Pancreas (tissue), 10 donors: ENCODE measurements around the gene ADAMTS2. TPM values are rescaled to one million over a fixed set of nuclear protein-coding genes. Genes with fewer than 3 reads are reported as not detected.

ENCODE experiments used
- ATAC-seq, 4 donors: fragments of 200-7000 bp; cut with Tn5 transposase; one replicate each; pipeline versions ENCODE4 v1.8.0 to v1.9.1; 2020; ENCODE audit warnings: mild to moderate bottlenecking in 4 of 4, moderate library complexity in 4 of 4
- DNase-seq, 6 donors: peaks; one replicate each; pipeline ENCODE4 v3.0.0-alpha.2; 2020
- FAIRE-seq: peaks from 2 replicates; lab custom pipeline; 2012; peaks lifted over from hg19 to GRCh38; lab: Jason Lieb, UNC
- H3K27ac ChIP-seq, 4 donors: fragments of 200-600 bp; sonication (generic); 1 replicate in 3 of 4; 2 replicates in 1 of 4; pipeline versions ENCODE4 v1.5.0 to v1.8.0; 2020
- H3K27me3 ChIP-seq, 4 donors: fragments of 200-600 bp; one replicate each; pipeline ENCODE4 v1.8.0; 2021
- H3K36me3 ChIP-seq, 3 donors: fragments of 200-600 bp; sonication (generic) in 1 of 3; one replicate each; pipeline versions ENCODE4 v1.5.0 to v1.8.0; 2020 to 2021
- H3K4me1 ChIP-seq, 3 donors: fragments of 200-600 bp; one replicate each; pipeline ENCODE4 v1.8.0; 2021
- H3K4me3 ChIP-seq, 4 donors: fragments of 200-600 bp; sonication (generic) in 2 of 4; one replicate each; pipeline versions ENCODE4 v1.5.0 to v1.8.0; 2020 to 2021
- H3K9me3 ChIP-seq, 4 donors: fragments of 200-600 bp; one replicate each; pipeline ENCODE4 v1.8.0; 2021
- WGBS, 2 donors: extraction: QIAGEN DNeasy Blood & Tissue Kit; methylation state at CpG; one replicate each; pipeline ENCODE4 v1.1.7; 2013; 5-methylcytosine and 5-hydroxymethylcytosine counted together
- intact Hi-C, 3 donors: fragments of 100-400 bp; cut with DNase I; formaldehyde crosslinking; loops; one replicate each; pipeline versions ENCODE4 v1.11.1 to v1.14.2; 2022
- polyA plus RNA-seq, 2 donors: library from polyadenylated mRNA; stranded (reverse); fragments of 200-250 nt; gene quantifications; one replicate each; pipeline ENCODE4 v1.2.3, GENCODE V29; 2013
- total RNA-seq, 6 donors: library from RNA; stranded (reverse); fragmentation: NEBNext Ultra II Directional in 4 of 6; extraction: Animal tissue kit (Norgen Biotek cat#: 25700) in 4 of 6; gene quantifications; one replicate each; pipeline versions ENCODE4 v1.2.1 to v1.2.4, GENCODE V29; 2021 to 2023
- TF ChIP-seq, protein P1 (sequence below), 4 donors: fragments of 200-600 bp; sonication (generic) in 3 of 4; IDR thresholded peaks; one replicate each; pipeline versions ENCODE4 v1.5.0 to v1.8.0; 2021; ENCODE audit warnings: antibody characterized with exemption in 4 of 4
- donor health status: healthy with polysubstance abuse.
- donor health status: DM: no; HTN: no; CAD: no; lungs with moderate emphysema.
- donor health status: DM: no; HTN: no; CAD: no.
- donor health status: control.
- donor health status: control.
- donor health status: Bipolar disorder and iron deficiency.
- donor health status: DM: yes; HTN: yes; CAD: no.
- donor health status: DM: no; HTN: no; CAD: no.
- donor health status: DM: no; HTN: no; CAD: no.
- donor health status: DM: yes; HTN: yes; CAD: no.

ADAMTS2 gene
- total and polyA plus RNA-seq, 8 donors, result 1.3 to 18.5 (median 5.8) TPM

DNA sequence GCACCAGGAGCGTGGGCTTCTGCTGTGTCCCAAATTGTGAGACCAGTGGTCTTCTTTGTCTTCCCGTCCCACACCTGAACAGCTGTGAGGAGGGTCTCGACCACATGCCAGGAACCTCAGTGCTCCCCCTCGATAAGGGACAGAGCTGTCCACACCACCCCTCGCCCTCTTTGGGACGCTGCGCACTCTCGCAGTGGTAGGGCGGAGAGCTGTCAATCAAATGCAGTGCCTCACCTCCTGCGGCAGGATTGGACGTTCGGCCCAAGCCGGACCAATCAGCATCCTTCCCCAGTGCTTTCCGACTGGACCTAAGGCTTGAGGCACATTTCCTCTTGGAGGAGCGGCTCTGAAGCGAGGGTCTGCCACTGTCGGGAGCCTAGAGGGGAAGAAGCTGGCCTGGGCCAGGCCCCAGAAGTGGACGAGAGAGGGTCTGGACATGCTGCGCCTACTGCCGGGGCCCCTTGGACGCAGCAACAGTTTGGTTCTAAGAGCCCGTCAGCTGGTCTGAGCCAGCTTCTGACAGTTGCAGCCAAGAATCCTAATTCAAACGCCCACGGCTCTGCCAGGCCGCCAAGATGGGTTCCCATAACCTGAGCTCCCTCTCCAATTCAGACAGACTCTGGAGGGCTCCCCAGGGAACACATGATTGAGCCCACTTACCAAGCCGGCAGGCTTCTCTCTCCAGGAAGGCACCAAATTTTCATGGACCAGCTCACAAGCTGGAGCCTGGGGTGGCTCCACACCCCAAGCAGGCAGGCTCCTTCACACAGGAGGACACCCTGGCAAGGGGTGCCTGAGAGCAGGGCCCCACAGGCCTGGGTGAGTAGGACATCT, 28.1 kb upstream of the ADAMTS2 start:
- no peak overlapping the region for H3K4me3 ChIP-seq
- no peaks in the 10 kb centered on the region for H3K4me1 ChIP-seq
- TF ChIP-seq, protein P1, sequence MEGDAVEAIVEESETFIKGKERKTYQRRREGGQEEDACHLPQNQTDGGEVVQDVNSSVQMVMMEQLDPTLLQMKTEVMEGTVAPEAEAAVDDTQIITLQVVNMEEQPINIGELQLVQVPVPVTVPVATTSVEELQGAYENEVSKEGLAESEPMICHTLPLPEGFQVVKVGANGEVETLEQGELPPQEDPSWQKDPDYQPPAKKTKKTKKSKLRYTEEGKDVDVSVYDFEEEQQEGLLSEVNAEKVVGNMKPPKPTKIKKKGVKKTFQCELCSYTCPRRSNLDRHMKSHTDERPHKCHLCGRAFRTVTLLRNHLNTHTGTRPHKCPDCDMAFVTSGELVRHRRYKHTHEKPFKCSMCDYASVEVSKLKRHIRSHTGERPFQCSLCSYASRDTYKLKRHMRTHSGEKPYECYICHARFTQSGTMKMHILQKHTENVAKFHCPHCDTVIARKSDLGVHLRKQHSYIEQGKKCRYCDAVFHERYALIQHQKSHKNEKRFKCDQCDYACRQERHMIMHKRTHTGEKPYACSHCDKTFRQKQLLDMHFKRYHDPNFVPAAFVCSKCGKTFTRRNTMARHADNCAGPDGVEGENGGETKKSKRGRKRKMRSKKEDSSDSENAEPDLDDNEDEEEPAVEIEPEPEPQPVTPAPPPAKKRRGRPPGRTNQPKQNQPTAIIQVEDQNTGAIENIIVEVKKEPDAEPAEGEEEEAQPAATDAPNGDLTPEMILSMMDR (IDR thresholded peaks at IDR 0.05), result no peak
- no peaks in the 10 kb centered on the region for H3K9me3 ChIP-seq
- FAIRE-seq (no peak), ATAC-seq (no peak), DNase-seq (peak in 1 of 6 donors; percentile 25)
- intact Hi-C loops, result no loop called here
- H3K27me3 ChIP-seq, result no peaks in the 10 kb centered on the region
- 72 to 78% methylated on average over 26 of the region's 26 CpGs for WGBS, 2 donors
- H3K27ac ChIP-seq, result no peak overlapping the region
- no peaks in the 10 kb centered on the region for H3K36me3 ChIP-seq

DNA sequence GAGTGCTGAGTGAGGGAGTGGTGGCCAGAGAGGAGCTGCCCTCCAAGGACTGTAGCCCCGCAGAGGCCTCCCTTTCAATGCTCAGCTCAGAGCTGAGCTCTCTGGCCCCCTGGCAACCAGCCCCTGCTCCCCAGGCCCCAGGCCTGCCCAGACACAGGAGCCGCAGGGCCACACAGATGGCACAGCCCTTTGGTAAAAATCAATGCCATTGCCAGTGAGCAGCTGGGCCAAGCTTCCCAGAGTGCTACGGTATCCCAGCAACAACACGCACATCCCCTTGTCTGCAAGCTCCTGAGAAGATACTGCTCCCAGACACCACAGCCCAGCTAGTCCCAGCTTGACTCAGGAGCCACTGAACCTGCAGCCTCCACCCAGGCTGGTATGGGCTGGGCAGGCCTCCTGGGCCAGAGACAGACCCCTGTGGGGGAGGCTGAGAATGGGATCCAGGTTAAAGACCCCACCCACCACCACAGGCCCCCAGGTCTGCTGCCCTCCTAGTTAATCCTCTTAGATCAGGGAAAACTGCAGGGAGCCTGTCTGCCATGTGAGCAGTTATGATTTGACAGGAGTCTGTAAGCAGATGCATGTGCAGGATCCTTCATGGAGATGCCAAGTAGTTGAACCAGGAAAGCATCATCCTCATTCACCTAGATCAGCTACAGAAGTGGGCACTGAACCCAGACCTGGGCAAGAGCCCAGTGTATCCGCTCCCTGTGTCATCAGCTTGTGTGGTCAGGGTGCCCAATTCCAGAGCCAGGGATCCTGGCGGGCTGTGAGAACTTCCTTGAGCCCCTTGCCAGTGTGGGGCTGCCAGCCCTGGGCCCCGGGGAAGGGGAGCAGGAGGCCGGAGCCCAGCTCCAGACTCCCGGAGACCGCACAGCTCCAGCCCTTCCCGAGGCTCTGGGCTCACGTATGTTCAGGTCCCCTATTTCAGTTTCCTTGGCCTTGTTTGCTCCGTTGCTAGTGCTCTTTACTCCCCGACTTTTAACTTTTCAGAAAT, 26.7 kb upstream of the ADAMTS2 start:
- TF ChIP-seq, protein P1 (IDR thresholded peaks at IDR 0.05), result no peak
- Histone ChIP-seq H3K4me3 (no peak overlapping the region), H3K36me3 (no peaks in the 10 kb centered on the region), H3K27ac (no peak overlapping the region), H3K9me3 (no peaks in the 10 kb centered on the region), H3K27me3 (no peaks in the 10 kb centered on the region), H3K4me1 (no peaks in the 10 kb centered on the region)
- DNase-seq, result peak in 4 of 6 donors; percentile 12 to 51 (median 29)
- intact Hi-C loops, result no loop called here
- WGBS, 2 donors, result 65 to 66% methylated on average over 14 of the region's 14 CpGs
- peak in 3 of 4 donors; percentile 43 to 86 (median 79) for ATAC-seq
- no peak for FAIRE-seq

DNA sequence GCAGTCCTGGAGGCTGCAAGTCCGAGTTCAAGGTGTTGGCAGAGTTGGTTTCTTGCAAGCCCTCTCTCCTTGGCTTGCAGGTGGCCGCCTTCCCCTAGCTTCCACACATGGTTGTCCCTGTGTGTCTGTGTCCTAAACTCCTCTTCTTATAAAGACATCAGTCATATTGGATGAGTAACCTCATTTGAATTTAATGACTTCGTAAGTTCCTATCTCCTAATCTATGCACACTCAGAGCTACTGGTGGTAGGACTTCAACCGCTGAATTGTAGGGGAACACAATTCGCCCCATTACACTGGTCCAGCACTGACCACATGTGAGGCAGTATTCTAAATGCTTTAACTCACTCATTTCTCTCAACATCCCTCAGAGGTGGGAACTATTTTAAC, 25.9 kb upstream of the ADAMTS2 start:
- Histone ChIP-seq H3K9me3 (no peaks in the 10 kb centered on the region), H3K4me3 (no peak overlapping the region), H3K4me1 (no peaks in the 10 kb centered on the region), H3K27me3 (no peaks in the 10 kb centered on the region), H3K27ac (no peak overlapping the region), H3K36me3 (no peaks in the 10 kb centered on the region)
- 61 to 74% methylated on average over 5 of the region's 5 CpGs for WGBS, 2 donors
- DNase-seq, result no peak
- FAIRE-seq, result no peak
- intact Hi-C loops, result no loop called here
- no peak for ATAC-seq
- TF ChIP-seq, protein P1 (IDR thresholded peaks at IDR 0.05), result no peak

DNA sequence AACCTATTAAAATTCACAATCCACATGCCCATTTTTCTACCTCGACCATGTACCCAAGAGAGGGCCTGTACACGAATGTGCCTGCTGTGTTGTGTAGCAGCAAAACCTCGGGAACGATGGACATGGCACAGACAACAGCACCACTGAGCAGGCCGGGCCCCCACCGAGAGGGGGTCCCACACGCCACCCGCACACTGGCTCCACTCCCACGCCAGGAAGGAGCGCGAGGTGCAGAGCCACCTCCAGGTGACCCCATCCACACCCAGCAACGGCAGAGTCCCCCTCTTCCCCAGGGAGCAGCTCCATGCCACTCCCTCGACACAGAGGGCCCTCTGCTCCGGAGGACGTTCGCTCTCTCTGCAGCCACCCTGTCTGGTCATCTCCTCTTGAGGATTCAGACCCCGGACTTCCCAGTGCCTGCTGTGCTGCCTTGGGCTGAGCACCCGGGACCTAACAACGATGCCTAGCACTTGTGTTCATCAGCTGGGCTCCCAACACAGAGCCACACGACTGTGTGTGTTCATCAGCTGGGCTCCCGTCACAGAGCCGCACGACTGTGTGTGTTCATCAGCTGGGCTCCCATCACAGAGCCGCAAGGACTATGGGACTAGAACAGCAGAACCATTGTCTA, 25.3 kb upstream of the ADAMTS2 start:
- no peaks in the 10 kb centered on the region for H3K9me3 ChIP-seq
- no peaks in the 10 kb centered on the region for H3K4me1 ChIP-seq
- H3K36me3 ChIP-seq, result no peaks in the 10 kb centered on the region
- H3K27me3 ChIP-seq, result no peaks in the 10 kb centered on the region
- H3K4me3 ChIP-seq, result no peak overlapping the region
- no peak for FAIRE-seq
- intact Hi-C loops, result no loop called here
- WGBS, 2 donors, result 62 to 64% methylated on average over 24 of the region's 24 CpGs
- H3K27ac ChIP-seq, result no peak overlapping the region
- TF ChIP-seq, protein P1 (IDR thresholded peaks at IDR 0.05), result no peak
- ATAC-seq, result no peak
- DNase-seq, result peak in 1 of 6 donors; percentile 31
